IMR-90 (cell line): ENCODE measurements around the gene HSPB1. TPM values are rescaled to one million over a fixed set of nuclear protein-coding genes. Genes with fewer than 3 reads are reported as not detected.

ENCODE experiments used
- ATAC-seq: fragments of 200-7000 bp; cut with Tn5 transposase; 2 replicates; pipeline ENCODE4 v1.9.1; 2020; ENCODE audit warnings: low read depth, mild to moderate bottlenecking, moderate library complexity
- BruUV-seq: library from RNA; stranded (reverse); fragments of 400-500 nt; replicated peaks from 2 replicates; lab custom pipeline; 2021; lab: Mats Ljungman, UMichigan
- CTCF ChIA-PET: fragments of 300-600 bp; formaldehyde crosslinking; extraction: SDS; loops from one replicate; lab custom pipeline; 2021; ENCODE audit warnings: antibody characterized with exemption; lab: Yijun Ruan, JAX
- POLR2A ChIA-PET: fragments of 300-600 bp; sonication (Branson Sonifier 250); formaldehyde crosslinking; loops from one replicate; lab custom pipeline; 2022; ENCODE audit warnings: antibody characterized with exemption; ENCODE audit not compliant: unreplicated experiment; lab: Charles Lee
- DNase-seq: peaks from one replicate; pipeline ENCODE4 v3.0.0; 2013
- H2AFZ ChIP-seq: replicated peaks from 2 replicates; pipeline ENCODE3; 2013; ENCODE audit warnings: low read length, mild to moderate bottlenecking; ENCODE audit not compliant: poor library complexity
- H2AK5ac ChIP-seq: 2 replicates; pipeline ENCODE4 v1.6.1; 2013; ENCODE audit warnings: low read depth, low read length, inconsistent platforms
- H2AK9ac ChIP-seq: replicated peaks from 2 replicates; pipeline ENCODE3; 2013; ENCODE audit warnings: mild to moderate bottlenecking, low read depth, low read length, moderate library complexity; ENCODE audit not compliant: poor library complexity
- H2BK120ac ChIP-seq: 2 replicates; pipeline ENCODE4 v1.6.1; 2013; ENCODE audit warnings: low read depth, low read length, inconsistent platforms
- H2BK15ac ChIP-seq: 3 replicates; pipeline ENCODE4 v1.6.1; 2013; ENCODE audit warnings: low read depth, low read length, inconsistent platforms
- H2BK20ac ChIP-seq: 2 replicates; pipeline ENCODE4 v1.6.1; 2013; ENCODE audit warnings: low read depth, mild to moderate bottlenecking, inconsistent platforms, low read length, moderate library complexity
- H2BK5ac ChIP-seq: 2 replicates; pipeline ENCODE4 v1.6.1; 2013; ENCODE audit warnings: mild to moderate bottlenecking, low read depth, low read length, inconsistent platforms; ENCODE audit not compliant: poor library complexity, severe bottlenecking
- H3K14ac ChIP-seq: replicated peaks from 2 replicates; pipeline ENCODE4 v1.6.1; 2013; ENCODE audit warnings: low read depth, low read length, inconsistent platforms
- H3K18ac ChIP-seq: 2 replicates; pipeline ENCODE4 v1.6.1; 2013; ENCODE audit warnings: low read depth, low read length, control low read depth
- H3K23ac ChIP-seq: 2 replicates; pipeline ENCODE4 v1.6.1; 2013; ENCODE audit warnings: low read depth, low read length, inconsistent platforms
- H3K27ac ChIP-seq: 2 replicates; pipeline ENCODE4 v1.5.1; 2013; ENCODE audit warnings: mild to moderate bottlenecking, control low read depth, low read length; ENCODE audit not compliant: insufficient read depth
- H3K27me3 ChIP-seq: 2 replicates; pipeline ENCODE4 v1.6.1; 2013; ENCODE audit warnings: low read length; ENCODE audit not compliant: control insufficient read depth, insufficient read depth
- H3K36me3 ChIP-seq: 2 replicates; pipeline ENCODE4 v1.6.1; 2013; ENCODE audit warnings: low read length, mixed read lengths; ENCODE audit not compliant: control insufficient read depth, insufficient read depth
- H3K4ac ChIP-seq: 2 replicates; pipeline ENCODE4 v1.6.1; 2013; ENCODE audit warnings: low read depth, low read length, inconsistent platforms
- H3K4me1 ChIP-seq: 2 replicates; pipeline ENCODE4 v1.6.1; 2013; ENCODE audit warnings: low read length, mixed read lengths; ENCODE audit not compliant: control insufficient read depth, insufficient read depth
- H3K4me2 ChIP-seq: 2 replicates; pipeline ENCODE4 v1.6.1; 2013; ENCODE audit warnings: low read depth, mild to moderate bottlenecking, control low read depth, low read length, moderate library complexity
- H3K4me3 ChIP-seq: 2 replicates; pipeline ENCODE4 v1.5.1; 2013; ENCODE audit warnings: low read depth, mild to moderate bottlenecking, control low read depth, low read length, moderate library complexity; ENCODE audit not compliant: insufficient read depth
- H3K56ac ChIP-seq: 2 replicates; pipeline ENCODE4 v1.6.1; 2013; ENCODE audit warnings: low read length, inconsistent platforms; ENCODE audit not compliant: insufficient read depth; ENCODE audit errors: extremely low read depth
- H3K79me1 ChIP-seq, 2 experiments: 2 replicates each; pipeline ENCODE4 v1.6.1; 2013; ENCODE audit warnings: low read length in 2 of 2, inconsistent platforms in 1 of 2, low read depth in 1 of 2
- H3K9ac ChIP-seq: 2 replicates; pipeline ENCODE4 v1.6.1; 2013; ENCODE audit warnings: low read depth, low read length, control low read depth
- H3K9me1 ChIP-seq: 2 replicates; pipeline ENCODE4 v1.6.1; 2013; ENCODE audit warnings: low read length, inconsistent platforms; ENCODE audit not compliant: insufficient read depth
- H3K9me3 ChIP-seq: 2 replicates; pipeline ENCODE4 v1.6.1; 2013; ENCODE audit warnings: low read length; ENCODE audit not compliant: control insufficient read depth, insufficient read depth
- H4K20me1 ChIP-seq: 2 replicates; pipeline ENCODE4 v1.6.1; 2013; ENCODE audit warnings: low read length, inconsistent platforms; ENCODE audit not compliant: insufficient read depth
- H4K5ac ChIP-seq: 2 replicates; pipeline ENCODE4 v1.6.1; 2013; ENCODE audit warnings: mild to moderate bottlenecking, low read depth, low read length, control low read depth
- H4K8ac ChIP-seq, 2 experiments: 2 replicates each; pipeline ENCODE4 v1.6.1; 2013; ENCODE audit warnings: low read depth in 2 of 2, low read length in 2 of 2, control low read depth in 1 of 2, inconsistent platforms in 1 of 2
- H4K91ac ChIP-seq: 2 replicates; pipeline ENCODE4 v1.6.1; 2013; ENCODE audit warnings: low read depth, low read length, inconsistent platforms; ENCODE audit not compliant: insufficient read depth
- BHLHE40 ChIP-seq: fragments of 150-350 bp; IDR thresholded peaks from 2 replicates; pipeline ENCODE4 v1.6.1; 2016; ENCODE audit warnings: mild to moderate bottlenecking, low read depth, low read length
- CEBPB ChIP-seq: IDR thresholded peaks from 2 replicates; pipeline ENCODE4 v1.6.1; 2012; ENCODE audit warnings: low read depth, low read length, improper control_type of control experiment
- CHD1 ChIP-seq: IDR thresholded peaks from 2 replicates; pipeline ENCODE4 v1.6.1; 2012; ENCODE audit warnings: low read depth, low read length, improper control_type of control experiment
- CTCF ChIP-seq: conservative IDR thresholded peaks from 2 replicates; pipeline ENCODE4 v1.5.1; 2012; ENCODE audit warnings: mild to moderate bottlenecking, low read depth, low read length, improper control_type of control experiment
- ELK1 ChIP-seq: fragments of 150-350 bp; IDR thresholded peaks from 2 replicates; pipeline ENCODE4 v1.6.1; 2016; ENCODE audit warnings: low read depth, mild to moderate bottlenecking, low read length, moderate library complexity, borderline replicate concordance
- FOS ChIP-seq: fragments of 150-350 bp; IDR thresholded peaks from 2 replicates; pipeline ENCODE4 v1.6.1; 2016; ENCODE audit warnings: low read depth, low read length
- MAFK ChIP-seq: IDR thresholded peaks from 2 replicates; pipeline ENCODE4 v1.6.1; 2012; ENCODE audit warnings: low read depth, low read length, improper control_type of control experiment
- MAZ ChIP-seq: IDR thresholded peaks from 2 replicates; pipeline ENCODE4 v1.6.1; 2012; ENCODE audit warnings: low read depth, mild to moderate bottlenecking, low read length, improper control_type of control experiment, moderate library complexity, borderline replicate concordance
- MXI1 ChIP-seq: IDR thresholded peaks from 2 replicates; pipeline ENCODE4 v1.6.1; 2012; ENCODE audit warnings: low read depth, mild to moderate bottlenecking, low read length, moderate library complexity, borderline replicate concordance
- NFE2L2 ChIP-seq: fragments of 150-350 bp; IDR thresholded peaks from 2 replicates; pipeline ENCODE4 v1.6.1; 2016; ENCODE audit warnings: low read depth, mild to moderate bottlenecking, low read length
- POLR2A ChIP-seq: IDR thresholded peaks from 2 replicates; pipeline ENCODE4 v1.6.1; 2012; ENCODE audit warnings: mild to moderate bottlenecking, low read depth, low read length
- RAD21 ChIP-seq: IDR thresholded peaks from 2 replicates; pipeline ENCODE4 v1.6.1; 2012; ENCODE audit warnings: low read length, improper control_type of control experiment
- RCOR1 ChIP-seq: IDR thresholded peaks from 2 replicates; pipeline ENCODE4 v1.6.1; 2012; ENCODE audit warnings: mild to moderate bottlenecking, low read length, improper control_type of control experiment; ENCODE audit not compliant: insufficient replicate concordance
- RFX5 ChIP-seq: IDR thresholded peaks from 2 replicates; pipeline ENCODE4 v1.8.0; 2012; ENCODE audit warnings: low read depth, mild to moderate bottlenecking, low read length, moderate library complexity
- SMC3 ChIP-seq: fragments of 150-350 bp; IDR thresholded peaks from 2 replicates; pipeline ENCODE4 v1.6.1; 2016; ENCODE audit warnings: low read depth, mild to moderate bottlenecking, antibody characterized with exemption, low read length, moderate library complexity
- USF2 ChIP-seq: fragments of 150-350 bp; IDR thresholded peaks from 2 replicates; pipeline ENCODE4 v1.6.1; 2017; ENCODE audit warnings: mild to moderate bottlenecking, antibody characterized with exemption, low read length, low read depth
- WGBS, 2 experiments: methylation state at CpG; one replicate each; pipeline versions ENCODE4 v1.1.5 to v1.1.7; 2013; ENCODE audit warnings: missing lambda C conversion rate in 2 of 2; ENCODE audit not compliant: insufficient read length in 1 of 2; ENCODE audit errors: extremely low coverage in 2 of 2; 5-methylcytosine and 5-hydroxymethylcytosine counted together
- dilution Hi-C: fragments of 300-500 bp; cut with HindIII; formaldehyde crosslinking; loops from one replicate; pipeline ENCODE4 v1.14.3; 2018; ENCODE audit warnings: low sequenced_read_pairs; ENCODE audit not compliant: unreplicated experiment
- in situ Hi-C: fragments of 300-500 bp; cut with MboI; formaldehyde crosslinking; loops from 3 replicates; pipeline ENCODE4 v1.14.3; 2019; ENCODE audit warnings: low sequenced_read_pairs, inconsistent platforms, mixed read lengths
- intact Hi-C: fragments of 100-400 bp; cut with micrococcal nuclease; formaldehyde crosslinking; loops from 2 replicates; pipeline ENCODE4 v1.10.0; 2022
- polyA plus RNA-seq, 3 experiments: library from polyadenylated mRNA; depleted of rRNA; stranded (reverse); fragments of >200 nt; gene quantifications; 2 replicates each; pipeline ENCODE4 v1.2.3, GENCODE V29; 2012; ENCODE audit warnings: low replicate concordance in 1 of 3
- total RNA-seq: library from RNA; depleted of rRNA; stranded (reverse); fragments of >200 nt; gene quantifications from 2 replicates; pipeline ENCODE4 v1.2.3, GENCODE V29; 2012

The HSPB1 gene
- total and polyA plus RNA-seq, 2 of the 4 experiments (the other 2 are of a cell fraction): 33.2 to 1,363 TPM

- no peak overlapping the region for H2BK120ac ChIP-seq
- in situ Hi-C loops: no loop called here
- no peaks in the 10 kb centered on the region for H3K9me3 ChIP-seq
- no peak overlapping the region for H4K5ac ChIP-seq
- H4K20me1 ChIP-seq: peaks cover 100% of the 10 kb centered on the region
- no peak overlapping the region for H2BK5ac ChIP-seq
- peaks cover 9 to 41% of the 10 kb centered on the region in 2 experiments; a peak in 3 of 4 replicates for H3K79me1 ChIP-seq
- H2BK20ac ChIP-seq: no peak overlapping the region
- DNase-seq (no peak), ATAC-seq (no peak)
- BruUV-seq: no TSS peak
- no peaks in the 10 kb centered on the region for H3K27me3 ChIP-seq
- no peak overlapping the region for H2AK9ac ChIP-seq
- CTCF ChIA-PET: interaction anchor here (0.6 kb wide), 1 partner anchor 97 kb away, joined by 5 read pairs; no protein-coding TSS in a partner anchor
- TF ChIP-seq FOS (no peak), SMC3 (no peak), RAD21 (no peak), MAFK (no peak), ELK1 (no peak), MAZ (no peak), RFX5 (no peak), MXI1 (no peak), USF2 (no peak), CTCF (no peak), CHD1 (no peak), NFE2L2 (no peak), RCOR1 (no peak), BHLHE40 (no peak), POLR2A (no peak), CEBPB (no peak)
- no peak overlapping the region for H2AFZ ChIP-seq
- H2AK5ac ChIP-seq: no peak overlapping the region
- no peak overlapping the region for H3K27ac ChIP-seq
- H3K14ac ChIP-seq: no peak overlapping the region
- POLR2A ChIA-PET: no interaction called here
- H3K56ac ChIP-seq: no peak overlapping the region
- dilution Hi-C loops: no loop called here
- H4K8ac ChIP-seq: no peak overlapping the region
- no peak overlapping the region for H3K23ac ChIP-seq
- H4K91ac ChIP-seq: no peak overlapping the region
- no peak overlapping the region for H3K18ac ChIP-seq
- H3K4me3 ChIP-seq: no peak overlapping the region
- H3K36me3 ChIP-seq: peaks cover 44% of the 10 kb centered on the region
- intact Hi-C loops: no loop called here
- 89% methylated on average over 4 of the region's 7 CpGs; no CpG with 5 or more reads in 1 of the 2 experiments for WGBS, 2 experiments
- peaks cover 10% of the 10 kb centered on the region for H3K4me1 ChIP-seq
- H2BK15ac ChIP-seq: no peak overlapping the region
- H3K4ac ChIP-seq: no peak overlapping the region
- H3K4me2 ChIP-seq: no peak overlapping the region
- H3K9me1 ChIP-seq: peaks cover 12% of the 10 kb centered on the region
- H3K9ac ChIP-seq: no peak overlapping the region
Observed at GRCh38 chr7:76351372-76351771, 48.9 kb downstream of the HSPB1 start.
